GM23338 (cell line): ENCODE results near the gene DEFB123. TPM values are rescaled to one million over a fixed set of nuclear protein-coding genes. Genes with fewer than 3 reads are reported as not detected.

ENCODE experiments used
- ATAC-seq: fragments of 200-7000 bp; cut with Tn5 transposase; 3 replicates; pipeline ENCODE4 v1.9.1; 2020
- DNase-seq: peaks from one replicate; pipeline ENCODE4 v3.0.0-alpha.2; 2015; ENCODE audit warnings: low spot score
- H2AFZ ChIP-seq: fragments of 200-600 bp; sonication (generic); 2 replicates; pipeline ENCODE4 v1.8.0; 2016; ENCODE audit warnings: antibody characterized with exemption, mild to moderate bottlenecking, moderate library complexity
- H3F3A ChIP-seq: fragments of 200-600 bp; sonication (generic); replicated peaks from 2 replicates; pipeline ENCODE4 v1.8.0; 2017; ENCODE audit warnings: antibody characterized with exemption, mixed run types, low read depth
- H3K27ac ChIP-seq: fragments of 200-600 bp; sonication (generic); 2 replicates; pipeline ENCODE4 v1.6.1; 2016; ENCODE audit warnings: low read depth
- H3K27me3 ChIP-seq: fragments of 200-600 bp; sonication (generic); 2 replicates; pipeline ENCODE4 v1.8.0; 2016; ENCODE audit warnings: mild to moderate bottlenecking, mixed run types, moderate library complexity; ENCODE audit not compliant: insufficient read depth
- H3K36me3 ChIP-seq: fragments of 200-600 bp; sonication (generic); 2 replicates; pipeline ENCODE4 v1.8.0; 2016; ENCODE audit warnings: mild to moderate bottlenecking; ENCODE audit not compliant: insufficient read depth
- H3K4me1 ChIP-seq: fragments of 200-600 bp; sonication (generic); 2 replicates; pipeline ENCODE4 v1.8.0; 2016; ENCODE audit warnings: mild to moderate bottlenecking, moderate library complexity; ENCODE audit not compliant: insufficient read depth
- H3K4me2 ChIP-seq: fragments of 200-600 bp; sonication (generic); 2 replicates; pipeline ENCODE4 v1.7.1; 2017; ENCODE audit warnings: mixed run types
- H3K4me3 ChIP-seq: fragments of 200-600 bp; sonication (generic); 2 replicates; pipeline ENCODE4 v1.6.1; 2016; ENCODE audit warnings: mixed run types
- H3K79me2 ChIP-seq: fragments of 200-600 bp; sonication (generic); replicated peaks from 2 replicates; pipeline ENCODE4 v1.8.0; 2017; ENCODE audit warnings: mild to moderate bottlenecking; ENCODE audit not compliant: insufficient read depth
- H3K9me2 ChIP-seq: fragments of 200-600 bp; sonication (generic); 2 replicates; pipeline ENCODE4 v1.8.0; 2017; ENCODE audit not compliant: insufficient read depth
- H4K20me1 ChIP-seq: fragments of 200-600 bp; sonication (generic); replicated peaks from 2 replicates; pipeline ENCODE4 v1.8.0; 2017; ENCODE audit warnings: mild to moderate bottlenecking; ENCODE audit not compliant: insufficient read depth
- H3K27ac Mint-ChIP-seq: 2 replicates; pipeline ENCODE4 v1.8.0; 2020; ENCODE audit warnings: inconsistent platforms, mild to moderate bottlenecking, moderate library complexity, mixed read lengths
- H3K27me3 Mint-ChIP-seq: 3 replicates; pipeline ENCODE4 v1.8.0; 2022; ENCODE audit warnings: low read depth, mild to moderate bottlenecking, moderate library complexity, mixed read lengths, inconsistent platforms; ENCODE audit not compliant: insufficient read depth, poor library complexity
- H3K36me3 Mint-ChIP-seq: 3 replicates; pipeline ENCODE4 v1.8.0; 2021; ENCODE audit warnings: low read depth, mild to moderate bottlenecking, inconsistent platforms, moderate library complexity, mixed read lengths
- H3K4me1 Mint-ChIP-seq: 3 replicates; pipeline ENCODE4 v1.8.0; 2020; ENCODE audit warnings: mild to moderate bottlenecking, inconsistent platforms, mixed read lengths
- H3K4me3 Mint-ChIP-seq: 3 replicates; pipeline ENCODE4 v1.8.0; 2021; ENCODE audit warnings: moderate library complexity, mild to moderate bottlenecking, inconsistent platforms, mixed read lengths
- H3K9me3 Mint-ChIP-seq: 3 replicates; pipeline ENCODE4 v1.8.0; 2020; ENCODE audit warnings: moderate library complexity, mild to moderate bottlenecking, inconsistent platforms, mixed read lengths
- CREB1 ChIP-seq: fragments of 250-450 bp; sonication (Bioruptor Pico); IDR thresholded peaks from 2 replicates; pipeline ENCODE4 v1.5.0; 2020; ENCODE audit warnings: low read depth, mild to moderate bottlenecking, moderate library complexity
- EZH2 ChIP-seq: fragments of 200-600 bp; sonication (generic); IDR thresholded peaks from one replicate; pipeline ENCODE4 v1.8.0; 2017; ENCODE audit warnings: antibody characterized with exemption, mild to moderate bottlenecking, low read depth; ENCODE audit not compliant: unreplicated experiment
- EZH2phosphoT487 ChIP-seq: fragments of 200-600 bp; sonication (generic); IDR thresholded peaks from one replicate; pipeline ENCODE4 v1.8.1; 2018; ENCODE audit warnings: antibody characterized with exemption; ENCODE audit not compliant: unreplicated experiment
- JUNB ChIP-seq: IDR thresholded peaks from one replicate; pipeline ENCODE4 v1.6.1; 2016; ENCODE audit warnings: antibody characterized with exemption; ENCODE audit not compliant: unreplicated experiment
- NANOG ChIP-seq: IDR thresholded peaks from 2 replicates; pipeline ENCODE4 v1.6.1; 2016; ENCODE audit warnings: antibody characterized with exemption, borderline replicate concordance
- POLR2AphosphoS5 ChIP-seq: IDR thresholded peaks from 2 replicates; pipeline ENCODE4 v1.6.1; 2016; ENCODE audit warnings: antibody characterized with exemption, low read depth
- STAT1 ChIP-seq: IDR thresholded peaks from one replicate; pipeline ENCODE4 v1.6.1; 2016; ENCODE audit warnings: antibody characterized with exemption; ENCODE audit not compliant: unreplicated experiment
- ZNF114 ChIP-seq: fragments of 250-450 bp; sonication (Bioruptor Pico); IDR thresholded peaks from 2 replicates; pipeline ENCODE4 v1.5.0; 2020; ENCODE audit warnings: mild to moderate bottlenecking, moderate library complexity
- ZNF331 ChIP-seq: fragments of 250-450 bp; sonication (Bioruptor Pico); IDR thresholded peaks from 2 replicates; pipeline ENCODE4 v1.5.0; 2020; ENCODE audit warnings: low read depth, mild to moderate bottlenecking, moderate library complexity
- polyA plus RNA-seq: library from polyadenylated mRNA; unstranded; fragments of >200 nt; fragmentation: Nextera tagmentation; extraction: Ambion mirVana; gene quantifications from 2 replicates; pipeline ENCODE4 v1.2.1, GENCODE V29; 2016
- total RNA-seq: library from RNA; depleted of rRNA; stranded (reverse); fragments of >200 nt; shearing (Covaris generic); gene quantifications from 2 replicates; pipeline ENCODE4 v1.2.3, GENCODE V29; 2014
- TF ChIP-seq, protein P1 (sequence below): IDR thresholded peaks from one replicate; pipeline ENCODE4 v1.6.1; 2018; ENCODE audit warnings: antibody characterized with exemption; ENCODE audit not compliant: unreplicated experiment
- TF ChIP-seq, protein P2 (sequence below), 2 experiments: fragments of 200-600 bp in 1 of 2; sonication (generic) in 1 of 2; conservative IDR thresholded peaks; 2 replicates each; pipeline versions ENCODE4 v1.5.1 to v1.6.1; 2016 to 2017; ENCODE audit warnings: antibody characterized with exemption in 2 of 2, low read depth in 2 of 2, mild to moderate bottlenecking in 2 of 2, moderate library complexity in 1 of 2
- TF ChIP-seq, protein P3 (sequence below): IDR thresholded peaks from 2 replicates; pipeline ENCODE4 v1.6.1; 2016; ENCODE audit warnings: antibody characterized with exemption

The DEFB123 gene
- total and polyA plus RNA-seq, 2 experiments from 2014 or later: not detected

DNA sequence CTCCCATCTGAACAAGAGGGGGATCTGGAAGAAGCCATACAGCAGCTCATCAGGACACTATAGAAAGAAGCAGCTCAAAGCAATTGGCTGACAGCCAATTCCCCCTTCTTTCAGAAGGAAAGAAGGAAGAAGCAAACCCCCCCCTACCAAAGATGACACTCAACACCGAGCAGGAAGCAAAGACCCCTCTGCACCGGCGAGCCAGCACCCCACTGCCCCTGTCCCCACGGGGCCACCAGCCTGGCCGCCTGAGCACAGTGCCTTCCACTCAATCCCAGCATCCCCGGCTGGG, 35.8 kb downstream of the DEFB123 start:
- Mint-ChIP-seq H3K27me3 (peaks cover 44% of the 10 kb centered on the region), H3K9me3 (peaks cover 83% of the 10 kb centered on the region)

DNA sequence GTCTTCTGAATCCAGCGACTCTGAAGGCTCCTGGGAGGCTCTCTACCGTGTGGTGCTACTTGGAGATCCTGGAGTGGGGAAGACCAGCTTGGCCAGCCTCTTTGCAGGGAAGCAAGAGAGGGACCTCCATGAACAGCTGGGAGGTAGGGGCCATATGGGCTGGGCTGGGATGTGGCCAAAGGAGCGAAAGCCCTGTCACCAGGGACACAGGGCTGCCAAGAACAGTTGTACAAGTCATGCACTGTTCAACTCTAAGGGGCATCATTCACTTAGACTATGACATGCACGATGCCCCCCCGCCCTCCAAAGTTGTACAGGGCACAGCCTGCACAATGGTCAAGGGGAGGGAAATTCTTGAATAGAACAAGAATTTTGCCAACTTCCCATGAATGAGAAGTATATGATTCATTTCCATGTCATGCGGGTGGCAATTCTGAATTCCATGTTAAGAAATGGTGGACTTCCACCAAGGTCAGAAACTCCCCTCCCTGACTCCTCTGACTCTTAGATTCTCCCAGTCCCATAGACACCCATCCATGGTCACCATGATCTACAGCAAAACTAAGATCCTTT, 36.3 kb downstream of the DEFB123 start:
- Histone ChIP-seq H4K20me1 (no peaks in the 10 kb centered on the region), H3K4me2 (no peak overlapping the region), H3K4me3 (peak overlapping the region; percentile 76; the same call in 1 of the 2 replicates), H3K27ac (no peak overlapping the region), H3K79me2 (no peaks in the 10 kb centered on the region), H3K27me3 (peaks cover 81% of the 10 kb centered on the region), H3K9me2 (no peaks in the 10 kb centered on the region), H3K4me1 (peaks cover 12% of the 10 kb centered on the region), H2AFZ (peak overlapping the region; percentile 99; the same call in 1 of the 2 replicates), H3F3A (0 out of 2 replicates have a peak, but pooled peaks cover 7% of the 10 kb centered on the region), H3K36me3 (no peaks in the 10 kb centered on the region)
- Mint-ChIP-seq H3K27ac (no peak overlapping the region), H3K4me3 (no peak overlapping the region), H3K9me3 (peaks cover 87% of the 10 kb centered on the region), H3K4me1 (no peaks in the 10 kb centered on the region; the same call in 1 of the 3 replicates), H3K36me3 (peaks cover 28% of the 10 kb centered on the region), H3K27me3 (peaks cover 46% of the 10 kb centered on the region)
- ATAC-seq (no peak), DNase-seq (no peak)
- TF ChIP-seq STAT1 (no peak), POLR2AphosphoS5 (no peak), CREB1 (CRISPR knock-in tag) (no peak), JUNB (no peak), EZH2 (no peak), ZNF114 (CRISPR knock-in tag) (no peak), EZH2phosphoT487 (no peak), NANOG (no peak), ZNF331 (CRISPR knock-in tag) (no peak)
- TF ChIP-seq, protein P1, sequence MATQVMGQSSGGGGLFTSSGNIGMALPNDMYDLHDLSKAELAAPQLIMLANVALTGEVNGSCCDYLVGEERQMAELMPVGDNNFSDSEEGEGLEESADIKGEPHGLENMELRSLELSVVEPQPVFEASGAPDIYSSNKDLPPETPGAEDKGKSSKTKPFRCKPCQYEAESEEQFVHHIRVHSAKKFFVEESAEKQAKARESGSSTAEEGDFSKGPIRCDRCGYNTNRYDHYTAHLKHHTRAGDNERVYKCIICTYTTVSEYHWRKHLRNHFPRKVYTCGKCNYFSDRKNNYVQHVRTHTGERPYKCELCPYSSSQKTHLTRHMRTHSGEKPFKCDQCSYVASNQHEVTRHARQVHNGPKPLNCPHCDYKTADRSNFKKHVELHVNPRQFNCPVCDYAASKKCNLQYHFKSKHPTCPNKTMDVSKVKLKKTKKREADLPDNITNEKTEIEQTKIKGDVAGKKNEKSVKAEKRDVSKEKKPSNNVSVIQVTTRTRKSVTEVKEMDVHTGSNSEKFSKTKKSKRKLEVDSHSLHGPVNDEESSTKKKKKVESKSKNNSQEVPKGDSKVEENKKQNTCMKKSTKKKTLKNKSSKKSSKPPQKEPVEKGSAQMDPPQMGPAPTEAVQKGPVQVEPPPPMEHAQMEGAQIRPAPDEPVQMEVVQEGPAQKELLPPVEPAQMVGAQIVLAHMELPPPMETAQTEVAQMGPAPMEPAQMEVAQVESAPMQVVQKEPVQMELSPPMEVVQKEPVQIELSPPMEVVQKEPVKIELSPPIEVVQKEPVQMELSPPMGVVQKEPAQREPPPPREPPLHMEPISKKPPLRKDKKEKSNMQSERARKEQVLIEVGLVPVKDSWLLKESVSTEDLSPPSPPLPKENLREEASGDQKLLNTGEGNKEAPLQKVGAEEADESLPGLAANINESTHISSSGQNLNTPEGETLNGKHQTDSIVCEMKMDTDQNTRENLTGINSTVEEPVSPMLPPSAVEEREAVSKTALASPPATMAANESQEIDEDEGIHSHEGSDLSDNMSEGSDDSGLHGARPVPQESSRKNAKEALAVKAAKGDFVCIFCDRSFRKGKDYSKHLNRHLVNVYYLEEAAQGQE: no peak
- TF ChIP-seq, protein P2, sequence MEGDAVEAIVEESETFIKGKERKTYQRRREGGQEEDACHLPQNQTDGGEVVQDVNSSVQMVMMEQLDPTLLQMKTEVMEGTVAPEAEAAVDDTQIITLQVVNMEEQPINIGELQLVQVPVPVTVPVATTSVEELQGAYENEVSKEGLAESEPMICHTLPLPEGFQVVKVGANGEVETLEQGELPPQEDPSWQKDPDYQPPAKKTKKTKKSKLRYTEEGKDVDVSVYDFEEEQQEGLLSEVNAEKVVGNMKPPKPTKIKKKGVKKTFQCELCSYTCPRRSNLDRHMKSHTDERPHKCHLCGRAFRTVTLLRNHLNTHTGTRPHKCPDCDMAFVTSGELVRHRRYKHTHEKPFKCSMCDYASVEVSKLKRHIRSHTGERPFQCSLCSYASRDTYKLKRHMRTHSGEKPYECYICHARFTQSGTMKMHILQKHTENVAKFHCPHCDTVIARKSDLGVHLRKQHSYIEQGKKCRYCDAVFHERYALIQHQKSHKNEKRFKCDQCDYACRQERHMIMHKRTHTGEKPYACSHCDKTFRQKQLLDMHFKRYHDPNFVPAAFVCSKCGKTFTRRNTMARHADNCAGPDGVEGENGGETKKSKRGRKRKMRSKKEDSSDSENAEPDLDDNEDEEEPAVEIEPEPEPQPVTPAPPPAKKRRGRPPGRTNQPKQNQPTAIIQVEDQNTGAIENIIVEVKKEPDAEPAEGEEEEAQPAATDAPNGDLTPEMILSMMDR (conservative IDR thresholded peaks at IDR 0.05; ENCODE audit: low read depth in 2 of 2): no peak
- TF ChIP-seq, protein P3, sequence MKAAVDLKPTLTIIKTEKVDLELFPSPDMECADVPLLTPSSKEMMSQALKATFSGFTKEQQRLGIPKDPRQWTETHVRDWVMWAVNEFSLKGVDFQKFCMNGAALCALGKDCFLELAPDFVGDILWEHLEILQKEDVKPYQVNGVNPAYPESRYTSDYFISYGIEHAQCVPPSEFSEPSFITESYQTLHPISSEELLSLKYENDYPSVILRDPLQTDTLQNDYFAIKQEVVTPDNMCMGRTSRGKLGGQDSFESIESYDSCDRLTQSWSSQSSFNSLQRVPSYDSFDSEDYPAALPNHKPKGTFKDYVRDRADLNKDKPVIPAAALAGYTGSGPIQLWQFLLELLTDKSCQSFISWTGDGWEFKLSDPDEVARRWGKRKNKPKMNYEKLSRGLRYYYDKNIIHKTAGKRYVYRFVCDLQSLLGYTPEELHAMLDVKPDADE: no peak

More for the DNA sequence above, 35.8 kb downstream of the DEFB123 start:
- no peaks in the 10 kb centered on the region for H3K79me2 ChIP-seq
- TF ChIP-seq NANOG (no peak), EZH2phosphoT487 (no peak), JUNB (no peak)
- TF ChIP-seq, protein P1: no peak
- H3K4me2 ChIP-seq: peak overlapping the region; percentile 100
- peaks cover 79% of the 10 kb centered on the region for H3K27me3 ChIP-seq
- peaks cover 25% of the 10 kb centered on the region for H3K36me3 Mint-ChIP-seq
- H3K9me2 ChIP-seq: no peaks in the 10 kb centered on the region
- peak overlapping the region; percentile 99 for H2AFZ ChIP-seq
- ATAC-seq: no peak
- no peaks in the 10 kb centered on the region for H4K20me1 ChIP-seq
- peaks cover 12% of the 10 kb centered on the region for H3K4me1 ChIP-seq
- H3K27ac Mint-ChIP-seq: no peak overlapping the region
- H3K27ac ChIP-seq: no peak overlapping the region
- H3K4me3 ChIP-seq: peak overlapping the region; percentile 76; the same call in 1 of the 2 replicates
- no peaks in the 10 kb centered on the region; the same call in 1 of the 3 replicates for H3K4me1 Mint-ChIP-seq
- no peaks in the 10 kb centered on the region for H3K36me3 ChIP-seq
- no peak overlapping the region for H3K4me3 Mint-ChIP-seq
- 0 out of 2 replicates have a peak, but pooled peaks cover 7% of the 10 kb centered on the region for H3F3A ChIP-seq
- no peak for DNase-seq
